GM12878 (cell line): ENCODE data around the gene PREP. TPM values are rescaled to one million over a fixed set of nuclear protein-coding genes. Genes with fewer than 3 reads are reported as not detected.

Source experiments
- ATAC-seq: fragments of 200-7000 bp; cut with Tn5 transposase; 3 replicates; pipeline ENCODE4 v1.9.1; 2020; ENCODE audit warnings: mild to moderate bottlenecking, moderate library complexity
- BruUV-seq: library from RNA; stranded (reverse); fragments of 400-500 nt; replicated peaks from 2 replicates; lab custom pipeline; 2021; lab: Mats Ljungman, UMichigan
- CTCF ChIA-PET: fragments of 300-600 bp; sonication (Branson Sonifier 250); formaldehyde crosslinking; extraction: SDS; loops from one replicate; lab custom pipeline; 2021; ENCODE audit warnings: inconsistent platforms; lab: Yijun Ruan, JAX
- POLR2A ChIA-PET: fragments of 350-600 bp; formaldehyde crosslinking; extraction: SDS; loops from one replicate; lab custom pipeline; 2021; ENCODE audit warnings: inconsistent platforms; lab: Charles Lee
- RAD21 ChIA-PET: fragments of 300-600 bp; sonication (Branson Sonifier 250); formaldehyde crosslinking; loops from one replicate; lab custom pipeline; 2023; ENCODE audit warnings: antibody characterized with exemption; ENCODE audit not compliant: unreplicated experiment; lab: Charles Lee
- SMC1A ChIA-PET: fragments of 300-600 bp; sonication (Branson Sonifier 250); formaldehyde crosslinking; loops from one replicate; lab custom pipeline; 2023; ENCODE audit not compliant: unreplicated experiment, uncharacterized antibody; lab: Charles Lee
- DNase-seq: peaks from one replicate; pipeline ENCODE4 v3.0.0-alpha.2; 2011; ENCODE audit warnings: low read depth, low spot score
- FAIRE-seq: peaks from 3 replicates; lab custom pipeline; 2011; peaks lifted over from hg19 to GRCh38; lab: Jason Lieb, UNC
- H2AFZ ChIP-seq: 2 replicates; pipeline ENCODE4 v1.6.0; 2011; ENCODE audit warnings: low read depth, low read length, control low read depth; ENCODE audit not compliant: control insufficient read depth
- H3K27ac ChIP-seq: 2 replicates; pipeline ENCODE4 v1.5.1; 2011; ENCODE audit warnings: control low read depth; ENCODE audit not compliant: control insufficient read depth, insufficient read depth
- H3K27me3 ChIP-seq, 2 experiments: replicated peaks in 1 of 2; 2 replicates each; pipeline versions ENCODE4 v1.6.0 to v1.6.1; 2011; ENCODE audit warnings: low read length in 1 of 2; ENCODE audit not compliant: control insufficient read depth in 2 of 2, insufficient read depth in 2 of 2
- H3K36me3 ChIP-seq, 2 experiments: 2 replicates each; pipeline ENCODE4 v1.5.1; 2011; ENCODE audit warnings: low read length in 1 of 2; ENCODE audit not compliant: control insufficient read depth in 2 of 2, insufficient read depth in 2 of 2
- H3K4me1 ChIP-seq: 2 replicates; pipeline ENCODE4 v1.6.1; 2011; ENCODE audit warnings: mild to moderate bottlenecking, low read length, moderate library complexity, mixed read lengths; ENCODE audit not compliant: control insufficient read depth, insufficient read depth
- H3K4me2 ChIP-seq: 2 replicates; pipeline ENCODE4 v1.6.0; 2011; ENCODE audit warnings: control low read depth; ENCODE audit not compliant: control insufficient read depth, insufficient read depth
- H3K4me3 ChIP-seq: fragments of 200-600 bp; sonication (generic); 2 replicates; pipeline ENCODE4 v1.5.1; 2016
- H3K79me2 ChIP-seq: 2 replicates; pipeline ENCODE4 v1.6.0; 2011; ENCODE audit warnings: low read length; ENCODE audit not compliant: control insufficient read depth, insufficient read depth
- H3K9ac ChIP-seq: 2 replicates; pipeline ENCODE4 v1.8.0; 2011; ENCODE audit warnings: low read length, control low read depth, mixed read lengths; ENCODE audit not compliant: control insufficient read depth, insufficient read depth
- H3K9me3 ChIP-seq: replicated peaks from 3 replicates; pipeline ENCODE4 v1.5.1; 2011; ENCODE audit warnings: mild to moderate bottlenecking, low read length; ENCODE audit not compliant: control insufficient read depth, insufficient read depth
- H4K20me1 ChIP-seq: 2 replicates; pipeline ENCODE4 v1.6.0; 2011; ENCODE audit not compliant: control insufficient read depth, insufficient read depth
- ATF3 ChIP-seq: IDR thresholded peaks from 2 replicates; pipeline ENCODE4 v1.6.1; 2011; ENCODE audit warnings: low read depth, mild to moderate bottlenecking, low read length, moderate library complexity, borderline replicate concordance; ENCODE audit errors: extremely low read depth
- BHLHE40 ChIP-seq, 2 experiments: fragments of 450-650 bp in 1 of 2; IDR thresholded peaks; 2 replicates each; pipeline ENCODE4 v1.6.1; 2011 to 2017; ENCODE audit warnings: low read depth in 2 of 2, borderline replicate concordance in 1 of 2, improper control_type of control experiment in 1 of 2, low read length in 1 of 2, mild to moderate bottlenecking in 1 of 2
- ELK1 ChIP-seq: IDR thresholded peaks from 2 replicates; pipeline ENCODE4 v1.6.1; 2012; ENCODE audit warnings: low read depth, low read length, improper control_type of control experiment
- NFIC ChIP-seq: IDR thresholded peaks from 2 replicates; pipeline ENCODE4 v1.6.1; 2012; ENCODE audit warnings: low read depth, mild to moderate bottlenecking, inconsistent platforms, low read length, moderate library complexity
- POU2F2 ChIP-seq: IDR thresholded peaks from 3 replicates; pipeline ENCODE4 v1.6.1; 2011; ENCODE audit warnings: low read depth, mild to moderate bottlenecking, low read length, borderline replicate concordance
- RELB ChIP-seq: fragments of 450-650 bp; IDR thresholded peaks from 2 replicates; pipeline ENCODE4 v1.6.1; 2017; ENCODE audit warnings: low read depth, mild to moderate bottlenecking, moderate library complexity
- USF2 ChIP-seq: IDR thresholded peaks from 2 replicates; pipeline ENCODE4 v1.6.1; 2011; ENCODE audit warnings: low read depth, low read length, improper control_type of control experiment, borderline replicate concordance
- YBX1 ChIP-seq: fragments of 450-650 bp; IDR thresholded peaks from 2 replicates; pipeline ENCODE4 v1.6.1; 2016; ENCODE audit warnings: antibody characterized with exemption
- ZNF24 ChIP-seq: fragments of 450-650 bp; IDR thresholded peaks from 2 replicates; pipeline ENCODE4 v1.6.1; 2017; ENCODE audit warnings: antibody characterized with exemption, mild to moderate bottlenecking
- WGBS: methylation state at CpG from one replicate; pipeline ENCODE4 v1.1.6; 2016; ENCODE audit warnings: low lambda C conversion rate; ENCODE audit not compliant: insufficient replicate concordance, insufficient coverage; ENCODE audit errors: missing lambda C conversion rate; 5-methylcytosine and 5-hydroxymethylcytosine counted together
- in situ Hi-C: fragments of 300-500 bp; cut with MboI; formaldehyde crosslinking; loops from 9 replicates; pipeline ENCODE4 v1.14.3; 2018; ENCODE audit warnings: mixed read lengths
- intact Hi-C: fragments of 100-400 bp; cut with micrococcal nuclease; formaldehyde crosslinking; loops from one replicate; pipeline ENCODE4 v1.14.2; 2022; ENCODE audit not compliant: unreplicated experiment
- polyA plus RNA-seq, 11 experiments: library from polyadenylated mRNA; depleted of rRNA in 4 of 11; unstranded in 6 of 11; stranded (reverse) in 5 of 11; fragments of >200 nt; fragmentation: Nextera tagmentation in 4 of 11; fragmentation: Illumina TruSeq in 1 of 11; extraction: Ambion mirVana in 4 of 11; extraction: Trizol in 1 of 11; gene quantifications; 1 replicate in 1 of 11; 2 replicates in 10 of 11; pipeline versions ENCODE4 v1.2.1 to v1.2.3, GENCODE V29; 2011 to 2016; ENCODE audit warnings: inconsistent platforms in 2 of 11, missing spikeins in 2 of 11, low read depth in 1 of 11
- total RNA-seq, 4 experiments: library from RNA; depleted of rRNA in 3 of 4; stranded (reverse); fragments of >200 nt in 3 of 4; fragmentation: Illumina TruSeq in 1 of 4; extraction: Trizol in 1 of 4; gene quantifications; 2 replicates each; pipeline versions ENCODE4 v1.2.1 to v1.2.3, GENCODE V29; 2013 to 2021

PREP gene
- total and polyA plus RNA-seq, 10 of the 15 experiments (the other 5 are each of a cell fraction or from before 2014, with no cell fraction given): 6.5 to 33.6 (median 18.1) TPM

GRCh38 chr6:105401247-105402089 is 1.4 kb downstream of the PREP start:
- in situ Hi-C loops (no loop called here), intact Hi-C loops (no loop called here)
- H3K9me3 ChIP-seq: no peaks in the 10 kb centered on the region
- BruUV-seq: TSS peak; percentile 66
- ChIA-PET CTCF (interaction anchor here (0.8 to 2.8 kb wide), 12 partner anchors 14 to 822 kb away, joined by 3 to 12 read pairs (median 4); no protein-coding TSS in a partner anchor), RAD21 (interaction anchor here (0.9 to 2.4 kb wide), 4 partner anchors 23 to 314 kb away, joined by 3 to 11 read pairs (median 4); no protein-coding TSS in a partner anchor), POLR2A (interaction anchor here (0.5 kb wide), 1 partner anchor 252 kb away, joined by 3 read pairs; no protein-coding TSS in a partner anchor), SMC1A (interaction anchor here (0.6 to 2.5 kb wide), 7 partner anchors 23 to 313 kb away, joined by 3 to 13 read pairs (median 3); no protein-coding TSS in a partner anchor)
- H3K9ac ChIP-seq: peak overlapping the region; percentile 78; the same call in 1 of the 2 replicates
- WGBS: 42% methylated on average over 8 of the region's 8 CpGs
- no peak overlapping the region for H3K27ac ChIP-seq
- DNase-seq (no peak), FAIRE-seq (no peak), ATAC-seq (no peak)
- H3K4me2 ChIP-seq: peak overlapping the region; percentile 97
- no peaks in the 10 kb centered on the region; a peak in 1 of 4 replicates for H3K27me3 ChIP-seq
- H3K36me3 ChIP-seq: peaks cover 0 to 8% of the 10 kb centered on the region in 2 experiments; a peak in 2 of 4 replicates
- TF ChIP-seq ZNF24: peak; percentile 58; the same call in 1 of the 2 replicates
- TF ChIP-seq ATF3: no peak
- no peak overlapping the region; the same call in 1 of the 2 replicates for H2AFZ ChIP-seq
- H4K20me1 ChIP-seq: no peaks in the 10 kb centered on the region
- H3K4me3 ChIP-seq: peak overlapping the region; percentile 100
- H3K4me1 ChIP-seq: peaks cover 2% of the 10 kb centered on the region; the same call in 1 of the 2 replicates
- peaks cover 33% of the 10 kb centered on the region for H3K79me2 ChIP-seq

GRCh38 chr6:105400501-105400900 is 2.4 kb downstream of the PREP start:
- Histone ChIP-seq H3K4me3 (no peak overlapping the region; the same call in 1 of the 2 replicates), H3K4me2 (peak overlapping the region; percentile 97; the same call in 1 of the 2 replicates), H2AFZ (no peak overlapping the region), H3K9me3 (no peaks in the 10 kb centered on the region), H3K79me2 (peaks cover 33% of the 10 kb centered on the region), H3K27me3 (no peaks in the 10 kb centered on the region; a peak in 1 of 4 replicates), H3K36me3 (peaks cover 3 to 15% of the 10 kb centered on the region in 2 experiments), H3K27ac (no peak overlapping the region), H3K9ac (no peak overlapping the region), H4K20me1 (no peaks in the 10 kb centered on the region), H3K4me1 (peaks cover 2% of the 10 kb centered on the region; the same call in 1 of the 2 replicates)
- no peak for DNase-seq
- BruUV-seq: no TSS peak
- CTCF ChIA-PET: interaction anchor here (0.8 to 2.8 kb wide), 6 partner anchors 13 to 611 kb away, joined by 3 to 12 read pairs (median 4); no protein-coding TSS in a partner anchor
- ATAC-seq: no peak
- RAD21 ChIA-PET: interaction anchor here (1.1 to 2.4 kb wide), 3 partner anchors 22 to 313 kb away, joined by 3 to 11 read pairs (median 6); no protein-coding TSS in a partner anchor
- intact Hi-C loops (no loop called here), in situ Hi-C loops (no loop called here)
- FAIRE-seq: no peak
- TF ChIP-seq ELK1: no peak
- no peak for TF ChIP-seq POU2F2
- no peak for TF ChIP-seq USF2
- TF ChIP-seq BHLHE40 (IDR thresholded peaks at IDR 0.05; ENCODE audit: borderline replicate concordance in 1 of 2, low read depth in 2 of 2, low read length in 1 of 2): no peak
- TF ChIP-seq NFIC: no peak
- TF ChIP-seq YBX1: no peak
- no peak for TF ChIP-seq RELB
- 86% methylated on average over 3 of the region's 3 CpGs for whole genome bisulfite sequencing
- POLR2A ChIA-PET: no interaction called here
- SMC1A ChIA-PET: interaction anchor here (0.6 to 1.4 kb wide), 5 partner anchors 22 to 84 kb away, joined by 3 read pairs; no protein-coding TSS in a partner anchor
